Astrocyte (in vitro differentiated cells and primary cell): Measurements from ENCODE around the gene TMEM167B. TPM values are rescaled to one million over a fixed set of nuclear protein-coding genes. Genes with fewer than 3 reads are reported as not detected.

Experiments
- DNase-seq: peaks from one replicate; pipeline ENCODE4 v3.0.0-alpha.2; 2010; ENCODE audit warnings: low read depth
- FAIRE-seq: peaks from 2 replicates; lab custom pipeline; 2011; peaks lifted over from hg19 to GRCh38; lab: Jason Lieb, UNC
- H2AFZ ChIP-seq: 2 replicates; pipeline ENCODE4 v1.6.0; 2012; ENCODE audit warnings: low read depth, low read length, inconsistent platforms
- H3K27ac ChIP-seq: 2 replicates; pipeline ENCODE4 v1.5.1; 2011; ENCODE audit warnings: low read depth, low read length, inconsistent platforms
- H3K27me3 ChIP-seq: 2 replicates; pipeline ENCODE4 v1.6.0; 2011; ENCODE audit warnings: low read length, inconsistent platforms; ENCODE audit not compliant: insufficient read depth
- H3K36me3 ChIP-seq: 2 replicates; pipeline ENCODE4 v1.5.1; 2011; ENCODE audit warnings: low read length, inconsistent platforms; ENCODE audit not compliant: insufficient read depth
- H3K4me1 ChIP-seq: 2 replicates; pipeline ENCODE4 v1.5.1; 2011; ENCODE audit warnings: low read length, inconsistent platforms; ENCODE audit not compliant: insufficient read depth
- H3K4me2 ChIP-seq: 2 replicates; pipeline ENCODE4 v1.6.0; 2012; ENCODE audit warnings: low read length, inconsistent platforms
- H3K4me3 ChIP-seq: 2 replicates; pipeline ENCODE4 v1.5.1; 2011; ENCODE audit warnings: low read depth, mild to moderate bottlenecking, low read length, inconsistent platforms; ENCODE audit not compliant: insufficient read depth
- H3K79me2 ChIP-seq: 2 replicates; pipeline ENCODE4 v1.6.0; 2012; ENCODE audit warnings: mild to moderate bottlenecking, low read length, inconsistent platforms; ENCODE audit not compliant: insufficient read depth
- H3K9ac ChIP-seq: 2 replicates; pipeline ENCODE4 v1.6.0; 2012; ENCODE audit warnings: mild to moderate bottlenecking, low read length, inconsistent platforms
- H3K9me3 ChIP-seq: 2 replicates; pipeline ENCODE4 v1.5.1; 2012; ENCODE audit warnings: low read depth, mild to moderate bottlenecking, low read length, inconsistent platforms; ENCODE audit not compliant: insufficient read depth
- H4K20me1 ChIP-seq: 2 replicates; pipeline ENCODE4 v1.6.0; 2012; ENCODE audit warnings: low read length, inconsistent platforms; ENCODE audit not compliant: insufficient read depth
- H3K27ac Mint-ChIP-seq: one replicate; pipeline ENCODE4 v1.8.0; 2021; ENCODE audit warnings: mild to moderate bottlenecking, mixed read lengths; ENCODE audit not compliant: unreplicated experiment
- H3K27me3 Mint-ChIP-seq: one replicate; pipeline ENCODE4 v1.8.0; 2021; ENCODE audit warnings: low read depth, mixed read lengths; ENCODE audit not compliant: unreplicated experiment
- H3K36me3 Mint-ChIP-seq: one replicate; pipeline ENCODE4 v1.8.0; 2021; ENCODE audit warnings: low read depth, mixed read lengths; ENCODE audit not compliant: unreplicated experiment
- H3K4me1 Mint-ChIP-seq: one replicate; pipeline ENCODE4 v1.8.0; 2021; ENCODE audit warnings: low read depth, mixed read lengths; ENCODE audit not compliant: unreplicated experiment
- H3K4me3 Mint-ChIP-seq: one replicate; pipeline ENCODE4 v1.8.0; 2021; ENCODE audit warnings: mild to moderate bottlenecking, moderate library complexity, mixed read lengths; ENCODE audit not compliant: unreplicated experiment
- H3K9me3 Mint-ChIP-seq: one replicate; pipeline ENCODE4 v1.8.0; 2021; ENCODE audit warnings: mild to moderate bottlenecking, mixed read lengths; ENCODE audit not compliant: unreplicated experiment
- CTCF ChIP-seq: IDR thresholded peaks from 2 replicates; pipeline ENCODE4 v1.5.1; 2011; ENCODE audit warnings: low read depth, mild to moderate bottlenecking, inconsistent platforms, low read length, moderate library complexity; ENCODE audit not compliant: insufficient read depth
- EZH2 ChIP-seq: IDR thresholded peaks from 2 replicates; pipeline ENCODE4 v1.6.1; 2012; ENCODE audit warnings: mild to moderate bottlenecking, low read length, inconsistent platforms; ENCODE audit not compliant: insufficient read depth
- total RNA-seq: library from RNA; stranded (reverse); gene quantifications from 2 replicates; pipeline ENCODE4 v1.2.1, GENCODE V29; 2021

Gene TMEM167B
- total RNA-seq, 1 donor from 2014 or later = 31.9 TPM

- no peak for FAIRE-seq
- DNase-seq = no peak
- no peaks in the 10 kb centered on the region for H3K9me3 Mint-ChIP-seq
Measured at GRCh38 chr1:109134423-109134822, 43.9 kb downstream of the TMEM167B start.

GRCh38 chr1:109135940-109136339, 45.4 kb downstream of the TMEM167B start:
- FAIRE-seq (no peak), DNase-seq (no peak)
- no peak overlapping the region for H3K27ac Mint-ChIP-seq
- no peaks in the 10 kb centered on the region for H3K36me3 ChIP-seq
- peaks cover 4% of the 10 kb centered on the region for H3K27me3 Mint-ChIP-seq
- no peaks in the 10 kb centered on the region for H3K79me2 ChIP-seq
- H3K4me3 Mint-ChIP-seq = peak overlapping the region; percentile 6
- H3K9ac ChIP-seq = no peak overlapping the region
- H3K27ac ChIP-seq = no peak overlapping the region
- H3K4me3 ChIP-seq = no peak overlapping the region
- no peaks in the 10 kb centered on the region for H3K9me3 Mint-ChIP-seq
- H3K4me1 ChIP-seq = no peaks in the 10 kb centered on the region
- no peaks in the 10 kb centered on the region for H3K27me3 ChIP-seq
- no peaks in the 10 kb centered on the region for H3K36me3 Mint-ChIP-seq
- TF ChIP-seq CTCF (no peak), EZH2 (no peak)
- no peaks in the 10 kb centered on the region for H4K20me1 ChIP-seq
- no peaks in the 10 kb centered on the region for H3K9me3 ChIP-seq
- no peak overlapping the region for H2AFZ ChIP-seq
- no peak overlapping the region for H3K4me2 ChIP-seq
- H3K4me1 Mint-ChIP-seq = no peaks in the 10 kb centered on the region

More at GRCh38 chr1:109134423-109134822, 43.9 kb downstream of the TMEM167B start:
- Mint-ChIP-seq H3K36me3 (no peaks in the 10 kb centered on the region), H3K4me1 (no peaks in the 10 kb centered on the region), H3K27me3 (peaks cover 4% of the 10 kb centered on the region), H3K4me3 (no peak overlapping the region), H3K27ac (no peak overlapping the region)
- Histone ChIP-seq H3K27ac (no peak overlapping the region), H3K9me3 (no peaks in the 10 kb centered on the region), H2AFZ (no peak overlapping the region), H3K4me1 (no peaks in the 10 kb centered on the region), H3K36me3 (no peaks in the 10 kb centered on the region), H3K79me2 (no peaks in the 10 kb centered on the region), H3K27me3 (no peaks in the 10 kb centered on the region), H3K4me3 (no peak overlapping the region), H4K20me1 (no peaks in the 10 kb centered on the region), H3K4me2 (no peak overlapping the region), H3K9ac (no peak overlapping the region)
- TF ChIP-seq CTCF (no peak), EZH2 (no peak)

GRCh38 chr1:109136766-109137165, 46.2 kb downstream of the TMEM167B start:
- no peaks in the 10 kb centered on the region for H3K9me3 Mint-ChIP-seq
- no peaks in the 10 kb centered on the region for H4K20me1 ChIP-seq
- no peaks in the 10 kb centered on the region for H3K27me3 ChIP-seq
- H3K27ac ChIP-seq = no peak overlapping the region
- TF ChIP-seq EZH2 (no peak), CTCF (no peak)
- H3K4me1 ChIP-seq = no peaks in the 10 kb centered on the region
- H3K4me2 ChIP-seq = no peak overlapping the region
- no peaks in the 10 kb centered on the region for H3K36me3 ChIP-seq
- no peaks in the 10 kb centered on the region for H3K4me1 Mint-ChIP-seq
- H3K36me3 Mint-ChIP-seq = no peaks in the 10 kb centered on the region
- FAIRE-seq (no peak), DNase-seq (no peak)
- H3K4me3 Mint-ChIP-seq = no peak overlapping the region
- H3K9me3 ChIP-seq = no peaks in the 10 kb centered on the region
- no peak overlapping the region for H3K4me3 ChIP-seq
- H2AFZ ChIP-seq = no peak overlapping the region
- H3K27ac Mint-ChIP-seq = no peak overlapping the region
- peaks cover 4% of the 10 kb centered on the region for H3K27me3 Mint-ChIP-seq
- no peaks in the 10 kb centered on the region for H3K79me2 ChIP-seq
- no peak overlapping the region for H3K9ac ChIP-seq
